GM12864 (cell line): ENCODE measurements around the gene EDDM13.
"Not testable (repeated sequence)": the region's sequence is repeated elsewhere in the genome, so short reads cannot be mapped to it uniquely, and the experiment has no call there.

Experiments used
- DNase-seq: peaks from one replicate; pipeline ENCODE4 v3.0.0-alpha.2; 2011; ENCODE audit warnings: low read depth
- H3K4me3 ChIP-seq: 2 replicates; pipeline ENCODE4 v1.5.1; 2011; ENCODE audit warnings: mild to moderate bottlenecking, low read depth, low read length, control low read depth
- TF ChIP-seq, protein P1 (sequence below): IDR thresholded peaks from 2 replicates; pipeline ENCODE4 v1.5.1; 2011; ENCODE audit warnings: low read depth, mild to moderate bottlenecking, moderate library complexity, low read length, control low read depth, inconsistent platforms; ENCODE audit errors: missing control alignments

EDDM13 gene

DNA sequence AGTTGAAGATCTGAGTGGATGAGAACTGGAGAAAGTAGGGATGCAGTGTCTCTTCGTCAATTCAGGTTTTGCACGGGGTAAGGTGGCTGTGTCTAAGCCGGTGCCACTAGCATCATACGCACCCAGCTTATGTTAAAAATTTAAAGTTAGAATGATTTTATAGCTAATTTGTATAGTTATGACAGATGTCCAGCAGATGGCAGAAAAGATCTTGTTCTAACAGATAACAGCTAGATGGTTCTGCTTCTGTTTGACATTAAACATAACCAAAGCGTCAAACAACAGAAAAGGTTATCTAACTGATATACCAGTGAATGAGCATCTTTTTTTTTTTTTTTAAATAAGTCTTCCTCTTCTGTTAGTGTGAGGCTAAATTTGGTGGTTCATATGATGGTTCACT, 18.8 kb upstream of the EDDM13 start:
- no peak overlapping the region for H3K4me3 ChIP-seq
- TF ChIP-seq, protein P1, sequence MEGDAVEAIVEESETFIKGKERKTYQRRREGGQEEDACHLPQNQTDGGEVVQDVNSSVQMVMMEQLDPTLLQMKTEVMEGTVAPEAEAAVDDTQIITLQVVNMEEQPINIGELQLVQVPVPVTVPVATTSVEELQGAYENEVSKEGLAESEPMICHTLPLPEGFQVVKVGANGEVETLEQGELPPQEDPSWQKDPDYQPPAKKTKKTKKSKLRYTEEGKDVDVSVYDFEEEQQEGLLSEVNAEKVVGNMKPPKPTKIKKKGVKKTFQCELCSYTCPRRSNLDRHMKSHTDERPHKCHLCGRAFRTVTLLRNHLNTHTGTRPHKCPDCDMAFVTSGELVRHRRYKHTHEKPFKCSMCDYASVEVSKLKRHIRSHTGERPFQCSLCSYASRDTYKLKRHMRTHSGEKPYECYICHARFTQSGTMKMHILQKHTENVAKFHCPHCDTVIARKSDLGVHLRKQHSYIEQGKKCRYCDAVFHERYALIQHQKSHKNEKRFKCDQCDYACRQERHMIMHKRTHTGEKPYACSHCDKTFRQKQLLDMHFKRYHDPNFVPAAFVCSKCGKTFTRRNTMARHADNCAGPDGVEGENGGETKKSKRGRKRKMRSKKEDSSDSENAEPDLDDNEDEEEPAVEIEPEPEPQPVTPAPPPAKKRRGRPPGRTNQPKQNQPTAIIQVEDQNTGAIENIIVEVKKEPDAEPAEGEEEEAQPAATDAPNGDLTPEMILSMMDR = no peak
- peak; percentile 21 for DNase-seq

DNA sequence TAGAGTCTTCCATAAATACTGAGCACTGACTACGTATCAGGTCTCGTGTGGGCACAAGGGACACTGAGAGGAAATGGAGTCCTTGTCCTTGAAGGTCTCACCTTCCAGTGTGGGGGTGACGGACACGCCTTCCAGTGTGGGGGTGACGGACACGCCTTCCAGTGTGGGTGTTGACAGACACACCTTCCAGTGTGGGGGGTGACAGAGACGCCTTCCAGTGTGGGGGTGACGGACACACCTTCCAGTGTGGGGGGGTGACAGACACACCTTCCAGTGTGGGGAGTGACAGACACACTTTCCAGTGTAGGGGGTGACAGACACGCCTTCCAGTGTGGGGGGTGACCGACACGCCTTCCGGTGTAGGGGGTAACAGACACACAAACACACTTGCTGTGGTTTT, 14.3 kb upstream of the EDDM13 start:
- TF ChIP-seq, protein P1 = no peak
- no peak overlapping the region for H3K4me3 ChIP-seq
- no peak for DNase-seq

DNA sequence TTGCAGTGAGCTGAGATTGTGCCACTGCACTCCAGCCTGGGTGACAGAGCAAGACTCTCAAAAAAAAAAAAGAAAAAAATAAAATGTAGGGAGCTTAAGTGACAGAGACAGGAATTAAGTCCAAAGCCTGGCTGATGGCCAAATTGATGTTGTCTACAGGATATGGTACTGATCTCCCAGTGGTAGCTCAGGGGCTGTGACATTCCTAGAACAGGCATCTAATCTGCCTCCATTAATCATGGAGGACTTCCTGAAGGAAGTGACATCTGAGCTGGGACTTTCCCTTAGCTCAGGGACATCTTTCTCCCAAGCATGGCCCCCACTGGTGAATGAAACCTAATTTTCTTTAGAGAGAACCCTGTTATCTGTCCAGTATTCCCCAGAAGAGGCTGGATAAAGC, 11.4 kb upstream of the EDDM13 start:
- no peak overlapping the region for H3K4me3 ChIP-seq
- TF ChIP-seq, protein P1 = no peak
- no peak for DNase-seq

DNA sequence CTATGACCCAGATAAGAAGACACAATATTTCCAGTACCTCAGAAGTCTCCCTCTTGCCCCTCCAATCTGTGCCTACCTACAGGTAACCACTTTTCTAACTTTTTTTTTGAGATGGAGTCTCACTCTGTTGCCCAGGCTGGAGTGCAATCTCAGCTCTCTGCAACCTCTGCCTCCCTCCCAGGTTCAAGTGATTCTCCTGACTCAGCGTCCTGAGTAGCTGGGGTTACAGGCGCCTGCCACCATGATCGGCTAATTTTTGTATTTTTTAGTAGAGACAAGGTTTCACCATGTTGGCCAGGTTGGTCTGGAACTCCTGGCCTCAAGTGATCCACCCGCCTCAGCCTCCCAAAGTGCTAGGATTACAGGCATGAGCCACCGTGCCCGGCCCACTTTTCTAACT, 10.6 kb upstream of the EDDM13 start:
- not testable (repeated sequence) for H3K4me3 ChIP-seq, DNase-seq

DNA sequence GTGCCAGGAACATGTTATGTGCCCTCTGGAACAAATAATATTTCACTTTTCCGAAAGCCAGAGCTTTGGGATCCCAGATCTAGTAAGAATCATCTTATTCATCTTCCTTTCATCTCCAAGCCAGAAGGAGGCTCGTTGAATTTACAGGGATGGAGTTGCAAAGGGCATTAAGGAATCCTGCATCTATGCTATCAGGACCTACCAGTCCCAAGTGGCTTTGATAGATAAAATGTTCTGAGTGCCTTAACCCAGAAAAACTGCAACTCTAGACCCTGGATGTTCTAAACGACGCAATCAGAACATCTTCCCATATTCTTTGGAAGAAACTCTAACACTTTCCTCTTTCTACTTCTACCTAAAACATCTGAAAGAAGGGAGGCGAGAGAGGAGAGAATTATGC, 9.2 kb upstream of the EDDM13 start:
- DNase-seq = no peak
- no peak overlapping the region for H3K4me3 ChIP-seq
- TF ChIP-seq, protein P1 = no peak

DNA sequence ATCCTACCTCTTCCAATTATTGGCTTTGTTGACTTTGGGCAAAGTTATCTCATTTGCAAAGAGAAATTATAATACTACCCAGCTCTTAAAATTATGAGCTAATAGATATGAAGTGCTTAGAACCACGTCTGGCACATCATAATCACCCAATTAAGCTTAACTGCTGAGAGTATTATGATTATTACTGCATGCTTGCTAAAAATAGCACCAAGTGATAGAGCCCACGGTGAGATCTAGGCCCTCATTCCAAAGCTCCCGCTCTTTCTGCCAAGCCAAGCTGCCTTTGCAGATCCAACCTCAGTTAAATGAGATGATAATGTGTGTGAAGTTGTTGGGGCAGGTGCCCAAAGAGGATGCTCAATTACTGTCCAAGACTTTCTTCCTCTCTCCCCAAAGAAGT, 6.5 kb upstream of the EDDM13 start:
- TF ChIP-seq, protein P1 = no peak
- no peak for DNase-seq
- H3K4me3 ChIP-seq = no peak overlapping the region

DNA sequence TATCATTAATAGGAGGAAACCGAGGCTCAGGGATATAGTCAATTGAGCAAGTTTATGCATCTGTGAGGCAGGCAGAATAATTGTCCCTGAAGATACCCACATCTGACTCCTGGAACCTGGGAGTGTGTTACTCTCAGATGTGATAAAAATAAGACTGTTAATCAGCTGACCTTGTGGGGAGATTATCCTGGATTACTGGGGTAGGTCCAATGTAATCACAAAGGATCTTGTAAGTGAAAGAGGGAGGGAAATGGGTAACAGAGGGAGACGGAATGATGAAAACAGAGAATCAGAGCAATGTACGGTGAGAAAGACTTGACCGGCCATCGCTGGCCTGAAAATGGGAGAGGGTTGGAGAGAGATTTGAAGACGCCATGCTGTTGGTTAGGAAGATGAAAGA, 3.2 kb upstream of the EDDM13 start:
- H3K4me3 ChIP-seq = no peak overlapping the region
- TF ChIP-seq, protein P1 = no peak
- DNase-seq = no peak

DNA sequence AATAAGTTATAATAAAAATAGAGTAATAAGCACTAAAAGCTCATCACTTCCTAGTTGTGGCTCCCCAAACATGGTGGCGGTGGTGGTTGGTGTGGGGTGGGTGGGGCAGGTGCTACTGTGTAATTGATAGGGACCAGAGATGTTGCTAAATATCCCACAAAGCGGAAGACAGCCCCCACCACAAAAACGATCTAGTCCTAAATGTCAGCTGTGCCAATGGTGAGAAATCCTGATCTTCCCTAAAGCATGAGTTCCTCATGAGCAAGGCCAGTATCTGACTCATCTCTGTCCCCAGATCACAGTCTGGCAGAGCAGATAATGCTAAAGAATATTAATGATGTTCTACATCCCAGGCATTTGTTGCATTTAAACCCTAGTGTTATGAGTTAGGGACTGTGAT, 1.9 kb upstream of the EDDM13 start:
- TF ChIP-seq, protein P1 = no peak
- DNase-seq = no peak
- H3K4me3 ChIP-seq = no peak overlapping the region
